ENCODE data around the gene TTC8. TPM values are rescaled to one million over a fixed set of nuclear protein-coding genes. Genes with fewer than 3 reads are reported as not detected.
"Not testable (repeated sequence)": the region's sequence is repeated elsewhere in the genome, so short reads cannot be mapped to it uniquely, and the experiment has no call there.

TTC8 gene
- total RNA-seq, 1 donor from 2014 or later, result 27.2 TPM

DNA sequence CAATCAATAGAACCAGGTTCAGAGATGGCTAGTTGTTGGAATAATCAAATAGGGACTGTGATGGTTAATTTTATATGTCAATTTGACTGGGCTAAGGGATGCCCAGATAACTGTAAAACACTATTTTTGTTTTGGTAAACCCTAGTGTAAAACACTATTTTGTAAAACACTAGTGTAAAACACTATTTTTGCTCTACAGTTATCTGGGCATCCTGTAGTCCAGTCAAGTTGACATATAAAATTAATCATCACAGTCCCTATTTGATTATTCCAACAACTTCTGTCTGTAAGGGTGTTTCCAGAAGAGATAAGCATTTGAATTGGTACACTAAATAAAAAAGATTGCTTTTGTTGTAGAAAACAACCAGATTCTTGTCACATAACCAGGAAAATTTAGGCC lies 16.1 kb upstream of the TTC8 start:
- no peaks in the 10 kb centered on the region for H3K4me1 Mint-ChIP-seq (ENCODE audit: low read depth)
- no peak for DNase-seq (ENCODE audit: low spot score)
- H3K9me3 Mint-ChIP-seq (ENCODE audit: low read depth), result peaks cover 20% of the 10 kb centered on the region
- TF ChIP-seq, protein P1, sequence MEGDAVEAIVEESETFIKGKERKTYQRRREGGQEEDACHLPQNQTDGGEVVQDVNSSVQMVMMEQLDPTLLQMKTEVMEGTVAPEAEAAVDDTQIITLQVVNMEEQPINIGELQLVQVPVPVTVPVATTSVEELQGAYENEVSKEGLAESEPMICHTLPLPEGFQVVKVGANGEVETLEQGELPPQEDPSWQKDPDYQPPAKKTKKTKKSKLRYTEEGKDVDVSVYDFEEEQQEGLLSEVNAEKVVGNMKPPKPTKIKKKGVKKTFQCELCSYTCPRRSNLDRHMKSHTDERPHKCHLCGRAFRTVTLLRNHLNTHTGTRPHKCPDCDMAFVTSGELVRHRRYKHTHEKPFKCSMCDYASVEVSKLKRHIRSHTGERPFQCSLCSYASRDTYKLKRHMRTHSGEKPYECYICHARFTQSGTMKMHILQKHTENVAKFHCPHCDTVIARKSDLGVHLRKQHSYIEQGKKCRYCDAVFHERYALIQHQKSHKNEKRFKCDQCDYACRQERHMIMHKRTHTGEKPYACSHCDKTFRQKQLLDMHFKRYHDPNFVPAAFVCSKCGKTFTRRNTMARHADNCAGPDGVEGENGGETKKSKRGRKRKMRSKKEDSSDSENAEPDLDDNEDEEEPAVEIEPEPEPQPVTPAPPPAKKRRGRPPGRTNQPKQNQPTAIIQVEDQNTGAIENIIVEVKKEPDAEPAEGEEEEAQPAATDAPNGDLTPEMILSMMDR (IDR thresholded peaks at IDR 0.05), result no peak
- no peak overlapping the region for H3K27ac Mint-ChIP-seq (ENCODE audit: unreplicated experiment)
- no peak overlapping the region for H3K4me3 Mint-ChIP-seq (ENCODE audit: unreplicated experiment)
- peaks cover 11% of the 10 kb centered on the region for H3K27me3 Mint-ChIP-seq (ENCODE audit: low read depth)
- H3K36me3 Mint-ChIP-seq (ENCODE audit: low read depth), result no peaks in the 10 kb centered on the region

DNA sequence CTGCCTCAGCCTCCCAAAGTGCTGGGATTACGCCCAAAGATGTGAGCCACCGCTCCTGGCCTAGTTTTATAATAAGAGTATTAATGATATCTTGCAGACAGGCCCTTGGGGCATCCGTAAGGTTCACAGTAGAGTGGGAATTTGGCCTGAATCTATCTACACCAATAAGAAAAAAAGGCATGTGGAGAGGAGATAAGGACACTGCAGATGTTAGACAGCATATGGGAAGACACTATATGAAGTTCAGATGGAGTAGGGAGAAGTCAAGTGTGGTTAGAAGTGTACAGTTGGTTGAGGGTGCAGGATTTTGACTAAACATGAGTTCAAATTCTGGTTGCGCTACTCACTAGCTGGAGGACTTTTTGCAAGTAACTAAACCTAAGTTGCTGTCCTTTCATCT lies 8.5 kb upstream of the TTC8 start:
- no peak overlapping the region for H3K27ac Mint-ChIP-seq (ENCODE audit: unreplicated experiment)
- no peak for DNase-seq (ENCODE audit: low spot score)
- no peaks in the 10 kb centered on the region for H3K36me3 Mint-ChIP-seq (ENCODE audit: low read depth)
- no peak overlapping the region for H3K4me3 Mint-ChIP-seq (ENCODE audit: unreplicated experiment)
- TF ChIP-seq, protein P1 (IDR thresholded peaks at IDR 0.05), result no peak
- peaks cover 28% of the 10 kb centered on the region for H3K27me3 Mint-ChIP-seq (ENCODE audit: low read depth)
- no peaks in the 10 kb centered on the region for H3K9me3 Mint-ChIP-seq (ENCODE audit: low read depth)
- no peaks in the 10 kb centered on the region for H3K4me1 Mint-ChIP-seq (ENCODE audit: low read depth)

DNA sequence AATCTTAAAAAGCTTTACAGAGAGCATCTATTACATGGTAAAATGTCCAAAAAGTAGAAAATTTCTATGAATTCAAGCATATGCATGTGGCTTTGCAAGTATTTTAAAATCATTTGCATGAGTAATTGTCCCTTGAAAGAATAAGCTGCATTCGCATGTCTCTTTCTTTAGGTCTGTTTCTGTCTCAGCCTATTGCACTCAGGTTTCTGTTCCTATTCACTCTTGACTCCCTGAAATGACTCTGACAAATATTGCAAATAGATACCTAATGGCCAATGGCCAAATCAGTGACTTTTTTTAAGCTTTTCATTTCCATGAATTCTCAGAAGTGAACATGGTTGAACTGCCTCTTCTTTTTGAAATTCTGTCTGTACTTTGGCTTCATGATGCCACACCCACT lies 6.4 kb upstream of the TTC8 start:
- H3K4me1 Mint-ChIP-seq (ENCODE audit: low read depth), result no peaks in the 10 kb centered on the region
- H3K4me3 Mint-ChIP-seq (ENCODE audit: unreplicated experiment), result no peak overlapping the region
- peaks cover 17% of the 10 kb centered on the region for H3K27me3 Mint-ChIP-seq (ENCODE audit: low read depth)
- TF ChIP-seq, protein P1 (IDR thresholded peaks at IDR 0.05), result no peak
- no peaks in the 10 kb centered on the region for H3K36me3 Mint-ChIP-seq (ENCODE audit: low read depth)
- no peak overlapping the region for H3K27ac Mint-ChIP-seq (ENCODE audit: unreplicated experiment)
- no peak for DNase-seq (ENCODE audit: low spot score)
- H3K9me3 Mint-ChIP-seq (ENCODE audit: low read depth), result no peaks in the 10 kb centered on the region

DNA sequence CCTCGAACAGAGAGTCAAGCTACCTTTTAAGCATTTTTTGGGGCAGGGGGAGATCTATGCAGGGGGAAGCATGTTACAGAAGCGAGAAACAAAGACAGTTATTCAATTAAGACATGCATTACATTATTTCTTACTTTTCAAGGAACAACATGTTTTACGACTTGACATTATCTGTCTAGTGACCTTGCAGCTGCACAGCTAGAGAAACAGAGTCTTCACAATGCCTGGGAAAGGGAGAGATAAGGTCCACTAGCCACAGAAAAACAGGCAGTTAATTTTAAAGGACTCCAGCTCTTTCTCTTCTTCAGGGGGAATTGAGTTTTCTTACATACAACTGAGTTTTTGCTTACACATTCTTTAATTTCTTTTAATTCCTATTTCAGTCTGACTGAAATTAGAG lies 4.8 kb upstream of the TTC8 start:
- H3K27ac Mint-ChIP-seq (ENCODE audit: unreplicated experiment); H3K4me1 Mint-ChIP-seq (ENCODE audit: low read depth): not testable (repeated sequence)

DNA sequence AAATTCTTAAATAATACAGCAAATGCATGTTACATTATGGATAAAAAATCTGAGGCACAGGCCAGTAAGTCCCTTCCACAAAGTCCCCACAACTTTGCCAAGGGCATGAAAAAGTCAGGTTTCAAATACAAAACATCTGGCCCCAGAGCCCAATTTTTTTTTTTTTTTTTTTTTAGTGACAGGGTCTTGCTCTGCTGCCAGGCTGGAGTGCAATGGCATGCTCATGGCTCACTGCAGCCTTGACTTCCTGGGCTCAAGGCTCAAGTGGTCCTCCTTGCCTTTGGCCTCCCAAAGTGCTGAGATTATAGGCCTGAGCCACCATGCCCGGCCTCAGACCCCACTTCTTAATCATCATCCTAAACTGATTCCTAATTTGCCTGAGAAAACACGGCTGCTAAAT lies 3.1 kb upstream of the TTC8 start:
- TF ChIP-seq, protein P1 (IDR thresholded peaks at IDR 0.05), result no peak
- Mint-ChIP-seq H3K27ac (ENCODE audit: unreplicated experiment) (no peak overlapping the region), H3K27me3 (ENCODE audit: low read depth) (peaks cover 17% of the 10 kb centered on the region), H3K9me3 (ENCODE audit: low read depth) (no peaks in the 10 kb centered on the region), H3K36me3 (ENCODE audit: low read depth) (no peaks in the 10 kb centered on the region), H3K4me3 (ENCODE audit: unreplicated experiment) (no peak overlapping the region), H3K4me1 (ENCODE audit: low read depth) (peaks cover 11% of the 10 kb centered on the region)
- no peak for DNase-seq (ENCODE audit: low spot score)

More for the DNA sequence above, 4.8 kb upstream of the TTC8 start:
- not testable (repeated sequence) for H3K9me3 Mint-ChIP-seq (ENCODE audit: low read depth); H3K4me3 Mint-ChIP-seq (ENCODE audit: unreplicated experiment); H3K36me3 Mint-ChIP-seq (ENCODE audit: low read depth); DNase-seq (ENCODE audit: low spot score)
- peaks cover 17% of the 10 kb centered on the region for H3K27me3 Mint-ChIP-seq (ENCODE audit: low read depth)

DNA sequence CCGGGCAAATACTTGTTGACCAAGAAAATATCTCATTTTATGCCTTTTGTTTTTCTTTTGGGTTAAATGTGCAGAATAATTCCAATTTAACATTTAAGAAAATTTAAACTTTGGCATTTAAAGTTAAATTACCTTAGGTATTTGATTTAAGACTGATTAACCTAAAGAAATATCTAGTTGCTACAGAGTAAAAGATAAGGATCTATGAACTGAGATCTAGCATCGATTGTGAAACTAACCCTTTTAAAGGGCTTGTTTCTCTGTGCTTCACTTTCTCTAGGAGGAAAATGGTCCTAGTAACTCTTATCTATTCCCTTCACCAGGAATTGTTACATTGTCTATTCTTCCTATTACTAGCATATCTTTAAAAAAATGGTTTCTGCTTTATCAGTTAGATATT lies 2.6 kb upstream of the TTC8 start:
- no peak overlapping the region for H3K4me3 Mint-ChIP-seq (ENCODE audit: unreplicated experiment)
- H3K36me3 Mint-ChIP-seq (ENCODE audit: low read depth), result no peaks in the 10 kb centered on the region
- DNase-seq (ENCODE audit: low spot score), result no peak
- no peaks in the 10 kb centered on the region for H3K9me3 Mint-ChIP-seq (ENCODE audit: low read depth)
- peaks cover 11% of the 10 kb centered on the region for H3K4me1 Mint-ChIP-seq (ENCODE audit: low read depth)
- H3K27me3 Mint-ChIP-seq (ENCODE audit: low read depth), result peaks cover 17% of the 10 kb centered on the region
- TF ChIP-seq, protein P1 (IDR thresholded peaks at IDR 0.05), result no peak
- H3K27ac Mint-ChIP-seq (ENCODE audit: unreplicated experiment), result no peak overlapping the region
